Astrocyte of the spinal cord (primary cell): ENCODE measurements around the gene DOCK10.

Experiments used
- DNase-seq: peaks from one replicate; pipeline ENCODE4 v3.0.0; 2011; ENCODE audit warnings: low read depth, low spot score
- H3K4me3 ChIP-seq: 2 replicates; pipeline ENCODE4 v1.5.1; 2011; ENCODE audit warnings: low read depth, mild to moderate bottlenecking, low read length, moderate library complexity
- in situ Hi-C: cut with HindIII; loops from 2 replicates; pipeline ENCODE4 v1.10.0; 2017; ENCODE audit warnings: low sequenced_read_pairs
- TF ChIP-seq, protein P1 (sequence below): IDR thresholded peaks from 2 replicates; pipeline ENCODE4 v1.5.1; 2012; ENCODE audit warnings: low read depth, mild to moderate bottlenecking, low read length, inconsistent platforms

Gene DOCK10

GRCh38 chr2:224970311-224970710 is 72.0 kb downstream of the DOCK10 start:
- no peak overlapping the region for H3K4me3 ChIP-seq
- DNase-seq: no peak
- TF ChIP-seq, protein P1, sequence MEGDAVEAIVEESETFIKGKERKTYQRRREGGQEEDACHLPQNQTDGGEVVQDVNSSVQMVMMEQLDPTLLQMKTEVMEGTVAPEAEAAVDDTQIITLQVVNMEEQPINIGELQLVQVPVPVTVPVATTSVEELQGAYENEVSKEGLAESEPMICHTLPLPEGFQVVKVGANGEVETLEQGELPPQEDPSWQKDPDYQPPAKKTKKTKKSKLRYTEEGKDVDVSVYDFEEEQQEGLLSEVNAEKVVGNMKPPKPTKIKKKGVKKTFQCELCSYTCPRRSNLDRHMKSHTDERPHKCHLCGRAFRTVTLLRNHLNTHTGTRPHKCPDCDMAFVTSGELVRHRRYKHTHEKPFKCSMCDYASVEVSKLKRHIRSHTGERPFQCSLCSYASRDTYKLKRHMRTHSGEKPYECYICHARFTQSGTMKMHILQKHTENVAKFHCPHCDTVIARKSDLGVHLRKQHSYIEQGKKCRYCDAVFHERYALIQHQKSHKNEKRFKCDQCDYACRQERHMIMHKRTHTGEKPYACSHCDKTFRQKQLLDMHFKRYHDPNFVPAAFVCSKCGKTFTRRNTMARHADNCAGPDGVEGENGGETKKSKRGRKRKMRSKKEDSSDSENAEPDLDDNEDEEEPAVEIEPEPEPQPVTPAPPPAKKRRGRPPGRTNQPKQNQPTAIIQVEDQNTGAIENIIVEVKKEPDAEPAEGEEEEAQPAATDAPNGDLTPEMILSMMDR: no peak
- in situ Hi-C loops: no loop called here

- in situ Hi-C loops: no loop called here
- DNase-seq: no peak
- TF ChIP-seq, protein P1: no peak
- H3K4me3 ChIP-seq: no peak overlapping the region
Observed at GRCh38 chr2:224969633-224970260, 72.5 kb downstream of the DOCK10 start.

DNA sequence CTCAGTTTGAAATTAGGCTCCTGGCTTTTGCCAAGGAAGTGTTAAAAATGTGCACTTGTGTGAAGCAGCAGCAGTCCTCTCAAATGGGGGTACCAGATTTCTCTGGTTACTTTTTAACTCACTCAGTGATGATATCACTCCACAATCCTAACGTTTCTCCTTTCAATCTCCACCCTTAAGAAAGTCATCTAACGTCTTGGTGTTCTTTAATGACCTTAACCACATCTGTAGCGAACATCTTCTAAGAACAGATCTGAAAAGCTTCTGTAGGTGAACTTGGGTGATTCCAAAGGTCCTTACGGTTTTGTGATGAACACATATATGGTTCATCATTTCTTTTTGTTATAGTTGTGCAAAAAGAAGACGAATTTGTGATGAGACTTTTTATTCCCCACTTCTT is 73.2 kb downstream of the DOCK10 start:
- DNase-seq: no peak
- H3K4me3 ChIP-seq: no peak overlapping the region
- TF ChIP-seq, protein P1: no peak
- in situ Hi-C loops: no loop called here

DNA sequence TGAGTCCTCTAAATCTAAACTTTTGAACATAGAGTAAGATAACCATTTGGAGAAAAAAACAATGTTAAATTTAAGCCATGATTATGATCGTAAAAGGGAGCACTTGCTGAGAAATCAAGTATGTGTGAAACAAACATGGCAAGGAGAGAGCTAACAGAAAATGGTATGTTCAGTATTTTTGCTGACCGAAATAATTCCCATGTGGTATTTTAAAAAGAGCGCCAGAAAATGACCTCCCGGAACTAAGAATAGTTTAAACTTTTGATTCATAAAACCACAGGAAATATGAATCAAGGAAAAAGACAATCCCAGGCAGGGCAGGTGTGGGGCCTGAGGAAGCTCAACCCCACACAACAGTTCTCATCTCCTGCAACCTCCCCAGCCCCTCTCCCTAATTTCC is 74.2 kb downstream of the DOCK10 start:
- in situ Hi-C loops: no loop called here
- no peak overlapping the region for H3K4me3 ChIP-seq
- peak; percentile 20 for DNase-seq
- TF ChIP-seq, protein P1: no peak

- in situ Hi-C loops: no loop called here
Observed at GRCh38 chr2:224966613-224967012, 75.7 kb downstream of the DOCK10 start.

GRCh38 chr2:224959556-224959955 is 82.7 kb downstream of the DOCK10 start:
- DNase-seq: no peak
- TF ChIP-seq, protein P1: no peak
- in situ Hi-C loops: no loop called here
- H3K4me3 ChIP-seq: no peak overlapping the region

More at GRCh38 chr2:224966613-224967012, 75.7 kb downstream of the DOCK10 start:
- H3K4me3 ChIP-seq: no peak overlapping the region
- no peak for DNase-seq
- TF ChIP-seq, protein P1: no peak
